Erythroblast (primary cell): ENCODE data around the gene ILRUN.
"Not testable (repeated sequence)": the region's sequence is repeated elsewhere in the genome, so short reads cannot be mapped to it uniquely, and the experiment has no call there.

ENCODE experiments used
- DNase-seq, 2 experiments: peaks; one replicate each; lab custom pipeline; 2025; lab: John Stamatoyannopoulos, UW
- GATA1 ChIP-seq: IDR thresholded peaks from 2 replicates; pipeline ENCODE4 v1.6.1; 2011; ENCODE audit warnings: low read depth, mild to moderate bottlenecking, control low read depth, low read length, moderate library complexity
- POLR2A ChIP-seq: IDR thresholded peaks from 2 replicates; pipeline ENCODE4 v1.6.1; 2011; ENCODE audit warnings: mild to moderate bottlenecking, low read length

ILRUN gene

DNA sequence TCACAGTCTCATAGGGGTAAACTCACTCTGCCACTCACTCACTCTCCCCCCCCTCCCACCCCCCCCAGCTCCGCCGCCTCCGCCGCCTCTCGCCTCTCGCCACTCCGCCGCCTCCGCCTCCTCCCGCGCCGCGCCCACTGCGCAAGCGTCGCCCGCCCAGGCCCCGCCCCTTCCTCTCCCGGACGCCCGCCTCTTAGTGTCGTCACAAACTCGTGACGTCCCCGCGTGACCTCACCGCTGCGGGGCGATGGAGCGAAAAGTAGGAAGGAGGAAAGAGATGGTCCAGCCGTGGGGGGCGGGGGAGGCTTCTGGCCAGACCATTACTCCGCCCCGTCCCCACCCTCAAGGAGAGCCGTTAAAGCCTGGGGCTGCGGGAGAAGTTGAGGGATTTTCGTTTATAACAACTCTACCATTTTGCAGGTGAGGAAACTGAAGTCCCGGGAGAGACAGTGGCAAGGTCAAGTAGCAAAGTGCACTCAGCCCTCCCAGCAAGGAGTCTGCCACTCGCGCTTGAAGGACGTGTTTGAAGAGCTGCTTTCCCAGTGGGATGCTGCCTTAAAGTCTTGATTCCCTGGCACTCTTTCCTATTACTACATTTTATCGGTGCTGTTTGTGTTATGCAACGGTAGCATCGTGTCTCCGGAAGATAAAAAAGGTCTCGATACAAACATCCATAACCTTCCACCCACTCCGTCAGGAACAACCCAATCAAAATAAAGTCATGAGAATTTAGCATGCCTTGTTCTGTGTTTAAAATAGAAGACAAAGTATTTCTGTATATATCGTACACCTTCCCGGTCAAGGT is at the start of gene ILRUN:
TSS of gene ILRUN (minus strand) at position 29 of the 805 bp plus-strand sequence. CDS start 164 bp downstream, outside the sequence.
- TF ChIP-seq POLR2A (peak; percentile 91), GATA1 (no peak)
- DNase-seq: peak; percentile 97 to 99

DNA sequence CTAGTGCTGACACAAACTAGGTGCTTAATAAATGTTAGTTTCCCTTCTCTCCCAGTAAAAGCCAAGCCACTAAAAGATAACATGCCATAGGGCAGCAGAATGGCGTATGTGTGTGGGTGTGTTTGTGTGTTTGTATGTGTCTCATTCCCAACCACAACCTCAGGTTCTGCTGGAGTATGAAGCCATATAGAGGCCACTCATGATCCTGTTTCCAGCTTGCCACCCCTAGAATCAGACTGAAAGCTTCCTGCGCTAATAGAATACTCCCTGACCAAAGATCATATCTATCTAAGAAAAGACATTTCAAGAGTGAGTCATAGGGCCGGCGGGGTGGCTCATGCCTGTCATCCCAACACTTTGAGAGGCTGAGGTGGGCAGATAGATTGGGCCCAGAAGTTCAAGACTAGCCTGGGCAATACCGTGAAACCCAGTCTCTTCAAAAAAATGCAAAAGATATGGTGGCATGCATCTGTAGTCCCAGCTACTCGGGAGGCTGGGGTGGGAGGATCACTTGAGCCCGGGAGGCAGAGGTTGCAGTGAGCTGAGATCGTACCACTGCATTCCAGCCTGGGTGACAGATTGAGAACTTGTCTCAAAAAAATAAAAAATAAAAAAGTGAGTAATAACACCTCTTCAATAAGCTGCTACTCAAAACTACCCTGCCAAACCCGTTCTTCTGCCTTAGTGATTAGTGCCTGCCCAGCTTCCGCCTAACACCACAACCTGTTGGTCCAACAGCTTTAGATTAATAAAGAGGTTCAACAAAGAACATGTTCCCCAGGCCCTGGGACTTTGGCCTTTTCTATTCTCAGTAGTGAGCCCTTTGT is 48.9 kb upstream of the ILRUN start:
- peak; percentile 60 to 75 for DNase-seq
- TF ChIP-seq POLR2A (no peak), GATA1 (no peak)

DNA sequence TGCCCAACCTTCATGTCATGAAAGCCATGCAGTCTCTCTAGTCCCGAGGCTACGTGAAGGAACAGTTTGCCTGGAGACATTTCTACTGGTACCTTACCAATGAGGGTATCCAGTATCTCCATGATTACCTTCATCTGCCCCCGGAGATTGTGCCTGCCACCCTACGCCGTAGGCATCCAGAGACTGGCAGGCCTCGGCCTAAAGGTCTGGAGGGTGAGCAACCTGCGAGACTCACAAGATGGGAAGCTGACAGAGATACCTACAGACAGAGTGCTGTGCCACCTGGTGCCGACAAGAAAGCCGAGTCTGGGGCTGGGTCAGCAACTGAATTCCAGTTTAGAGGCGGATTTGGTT is 47.7 kb upstream of the ILRUN start:
- DNase-seq: not testable (repeated sequence)

DNA sequence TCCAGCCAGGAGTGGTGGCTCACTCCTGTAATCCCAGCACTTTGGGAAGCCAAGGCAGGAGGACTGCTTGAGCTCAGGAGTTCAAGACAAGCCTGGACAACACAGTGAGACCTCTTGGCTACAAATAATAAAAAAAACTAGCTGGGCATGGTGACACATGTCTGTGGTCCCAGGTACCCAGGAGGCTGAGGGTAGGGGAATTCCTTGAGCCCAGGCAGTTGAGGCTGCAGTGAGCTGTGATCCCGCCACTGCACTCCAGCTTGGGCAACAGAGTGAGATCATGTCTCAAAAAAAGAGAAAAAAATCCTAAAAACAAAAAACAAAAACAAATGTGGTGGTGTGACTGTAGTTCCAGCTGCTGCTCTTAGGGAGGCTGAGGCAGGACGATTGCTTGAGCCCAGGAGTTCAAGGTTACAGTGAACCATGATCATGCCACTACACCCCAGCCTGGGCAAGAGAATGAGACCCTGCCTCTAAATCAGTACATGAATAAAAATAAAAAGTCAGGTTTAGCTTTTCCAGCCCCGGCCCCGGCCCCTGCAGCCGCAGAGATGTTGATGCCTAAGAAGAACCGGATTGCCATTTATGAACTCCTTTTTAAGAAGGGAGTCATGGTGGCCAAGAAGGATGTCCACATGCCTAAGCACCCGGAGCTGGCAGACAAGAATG is 47.2 kb upstream of the ILRUN start:
- TF ChIP-seq GATA1 (no peak), POLR2A (no peak)

DNA sequence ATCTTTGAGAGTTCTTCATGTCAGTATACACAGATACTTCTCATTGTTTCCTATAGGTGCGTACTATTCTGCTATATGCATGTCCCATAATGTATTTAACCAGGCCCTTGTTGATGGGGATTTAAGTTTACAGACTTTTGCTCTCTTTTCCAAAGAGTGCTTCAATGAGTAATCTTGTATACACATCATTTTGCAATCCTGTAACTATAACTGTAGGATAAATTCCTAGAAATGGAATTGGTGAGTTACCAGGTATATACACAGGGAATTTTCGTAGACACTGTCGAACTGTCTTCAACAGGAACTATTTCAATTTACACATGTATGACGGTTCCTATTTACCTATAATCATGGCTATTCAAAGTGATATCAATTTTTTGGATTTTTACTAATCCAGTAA is 45.5 kb upstream of the ILRUN start:
- no peak for DNase-seq
- no peak for TF ChIP-seq GATA1
- no peak for TF ChIP-seq POLR2A

More for the DNA sequence above, 47.2 kb upstream of the ILRUN start:
- DNase-seq: no peak

DNA sequence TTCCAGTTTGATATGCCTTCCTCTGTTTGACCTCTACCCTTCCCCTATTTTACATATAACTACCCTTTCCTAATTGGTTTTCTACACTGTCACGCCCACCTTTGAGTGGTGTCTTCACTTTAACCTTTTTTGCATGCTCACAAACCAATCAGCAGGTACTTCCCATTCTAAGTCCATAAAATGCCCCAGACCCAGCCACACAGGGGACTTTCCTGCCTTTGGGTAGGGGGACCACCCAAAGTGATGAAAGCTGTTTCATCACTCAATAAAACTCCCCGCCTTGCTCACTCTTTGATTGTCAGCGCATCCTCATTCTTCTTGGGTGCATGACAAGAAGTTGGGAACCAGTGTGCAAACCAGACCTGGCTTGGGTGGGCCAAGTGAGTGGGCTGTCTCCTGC is 40.3 kb upstream of the ILRUN start:
- TF ChIP-seq GATA1: no peak
- TF ChIP-seq POLR2A: no peak
- DNase-seq: no peak

DNA sequence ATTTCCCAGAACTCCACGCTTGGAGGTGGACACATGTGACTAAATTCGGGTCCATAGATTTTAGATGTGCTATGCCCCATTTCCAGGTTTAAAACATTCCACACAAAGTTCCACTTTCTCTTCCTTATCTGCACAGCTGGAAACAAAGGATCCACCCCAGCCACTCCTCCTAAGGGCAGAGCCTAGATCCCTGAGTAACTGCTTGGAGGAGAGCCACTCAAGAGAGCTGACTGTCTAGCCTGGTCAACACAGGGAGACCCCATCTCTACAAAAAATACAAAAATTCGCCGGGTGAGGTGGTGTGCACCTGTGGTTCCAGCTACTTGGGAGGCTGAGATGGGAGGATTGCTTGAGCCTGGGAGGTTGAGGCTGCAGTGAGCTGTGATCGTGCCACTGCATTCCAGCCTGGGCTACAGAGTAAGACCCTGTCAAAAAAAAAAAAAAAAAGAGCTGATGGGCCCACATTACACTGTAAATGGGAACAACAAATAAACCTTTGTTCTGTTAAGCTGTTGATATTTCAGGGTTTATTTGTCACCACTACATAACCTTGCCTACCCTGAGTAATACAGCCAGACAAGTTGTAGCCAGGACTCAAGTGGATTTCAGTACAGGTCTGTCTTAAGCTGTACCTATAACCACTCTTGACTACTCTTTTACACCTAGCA is 35.0 kb upstream of the ILRUN start:
- no peak for DNase-seq
- TF ChIP-seq POLR2A (no peak), GATA1 (no peak)

DNA sequence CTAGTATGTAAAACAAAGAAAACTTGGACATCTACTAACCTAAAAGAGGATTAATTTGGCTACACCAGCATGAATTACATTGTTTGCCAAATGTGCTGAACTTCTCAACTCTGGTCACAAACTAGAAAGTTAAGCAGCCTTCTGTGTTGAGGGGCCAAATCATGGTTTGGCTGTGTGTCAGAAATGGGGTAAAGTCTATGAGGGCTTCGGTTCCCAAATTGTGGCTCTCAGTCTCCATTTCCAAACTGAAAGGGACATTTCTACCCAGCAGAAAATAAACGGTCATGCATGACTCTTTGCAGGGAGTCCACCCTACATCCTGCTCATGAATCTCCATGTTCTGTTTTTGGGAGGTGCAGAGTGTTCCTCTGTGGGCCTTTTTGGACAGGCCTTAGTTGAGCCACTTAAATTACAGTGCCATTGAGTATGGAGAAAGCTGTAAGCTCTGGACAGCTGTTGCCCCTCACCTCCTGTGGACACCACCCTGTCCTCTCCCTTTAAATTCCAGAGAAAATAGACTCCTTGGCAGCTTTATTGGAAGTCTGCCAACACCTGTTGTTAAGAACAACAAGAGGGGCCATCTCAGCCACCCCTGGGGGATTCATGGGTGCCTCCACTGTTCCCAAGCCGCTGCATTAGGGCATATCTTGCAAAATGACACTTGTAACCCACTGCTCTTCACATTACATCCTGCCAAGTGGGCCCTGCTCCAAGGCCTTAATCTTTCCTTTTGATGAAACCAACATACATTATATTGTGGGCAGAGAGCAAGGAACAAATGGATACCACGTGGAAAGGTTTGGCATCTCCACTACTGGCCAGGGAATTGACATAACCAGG is 33.3 kb upstream of the ILRUN start:
- no peak for DNase-seq
- no peak for TF ChIP-seq POLR2A
- TF ChIP-seq GATA1: no peak

DNA sequence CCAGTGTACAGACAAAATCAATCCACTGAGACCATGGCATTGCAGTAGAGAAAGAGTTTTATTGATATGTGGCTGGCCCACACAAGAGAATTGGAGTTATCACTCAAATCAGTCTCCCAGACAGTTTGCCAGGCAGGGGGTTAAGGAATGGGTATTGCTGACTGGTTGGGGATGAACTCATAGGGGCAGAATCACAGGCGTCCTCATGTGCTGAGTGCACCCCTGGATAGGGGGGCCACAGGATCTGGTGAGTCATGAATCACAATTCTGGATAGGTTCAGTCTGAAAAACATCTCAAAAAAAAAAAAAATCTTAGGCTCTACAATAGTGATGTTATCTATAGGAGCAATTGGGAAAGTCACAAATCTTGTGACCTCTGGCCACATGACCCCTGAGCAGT is 29.5 kb upstream of the ILRUN start:
- TF ChIP-seq POLR2A: no peak
- no peak for TF ChIP-seq GATA1
- no peak for DNase-seq

DNA sequence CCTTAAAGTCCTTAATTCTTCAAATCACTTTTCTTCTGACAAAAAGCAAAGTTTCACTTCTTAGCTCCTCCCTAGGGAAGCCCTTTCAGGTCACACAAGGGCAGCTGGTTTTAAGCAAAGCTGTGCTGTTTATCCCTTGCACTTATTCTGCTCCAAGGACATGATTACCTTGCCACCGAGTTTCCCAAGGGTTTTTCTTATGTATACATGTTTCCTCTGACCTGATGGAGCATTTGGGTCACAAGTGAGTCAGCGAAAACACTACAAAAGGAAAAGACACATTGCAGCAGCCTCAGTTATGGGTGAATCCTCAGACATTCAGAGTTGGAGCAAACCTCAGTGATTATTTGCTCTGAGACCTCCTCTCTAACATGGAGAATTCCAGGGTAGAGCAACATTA is 26.6 kb upstream of the ILRUN start:
- no peak for DNase-seq
- TF ChIP-seq GATA1 (no peak), POLR2A (no peak)

DNA sequence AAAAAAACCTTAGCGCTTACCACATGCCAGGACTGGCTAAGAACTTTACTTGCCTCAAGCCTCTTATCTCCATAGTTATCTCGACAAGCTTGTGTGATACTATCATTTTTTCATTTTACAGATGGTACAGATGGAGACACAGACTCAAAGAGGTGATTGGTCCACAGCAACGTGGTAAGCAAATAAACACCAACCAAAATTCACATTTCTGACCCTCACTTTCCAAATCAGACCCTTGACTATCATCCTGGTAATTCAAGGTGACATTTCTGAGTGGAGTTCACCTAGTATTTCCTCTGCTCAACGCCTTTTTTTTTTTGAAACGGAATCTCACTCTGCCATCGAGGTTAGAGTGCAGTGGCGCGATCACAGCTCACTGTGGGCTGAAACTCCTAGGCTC is 25.9 kb upstream of the ILRUN start:
- no peak for DNase-seq
- TF ChIP-seq GATA1 (no peak), POLR2A (no peak)

DNA sequence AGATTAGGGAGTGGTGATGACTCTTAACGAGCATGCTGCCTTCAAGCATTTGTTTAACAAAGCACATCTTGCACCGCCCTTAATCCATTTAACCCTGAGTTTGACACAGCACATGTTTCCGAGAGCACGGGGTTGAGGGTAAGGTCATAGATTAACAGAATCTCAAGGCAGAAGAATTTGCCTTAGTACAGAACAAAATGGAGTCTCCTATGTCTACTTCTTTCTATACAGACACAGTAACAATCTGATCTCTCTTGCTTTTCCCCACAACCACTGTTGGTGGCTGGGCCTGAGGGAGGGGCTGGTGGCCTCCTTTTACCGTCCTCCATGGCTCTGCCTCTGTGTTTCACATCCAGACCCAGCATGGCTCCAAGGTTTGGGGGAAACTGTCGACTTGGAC is 23.6 kb upstream of the ILRUN start:
- DNase-seq: not testable (repeated sequence)

DNA sequence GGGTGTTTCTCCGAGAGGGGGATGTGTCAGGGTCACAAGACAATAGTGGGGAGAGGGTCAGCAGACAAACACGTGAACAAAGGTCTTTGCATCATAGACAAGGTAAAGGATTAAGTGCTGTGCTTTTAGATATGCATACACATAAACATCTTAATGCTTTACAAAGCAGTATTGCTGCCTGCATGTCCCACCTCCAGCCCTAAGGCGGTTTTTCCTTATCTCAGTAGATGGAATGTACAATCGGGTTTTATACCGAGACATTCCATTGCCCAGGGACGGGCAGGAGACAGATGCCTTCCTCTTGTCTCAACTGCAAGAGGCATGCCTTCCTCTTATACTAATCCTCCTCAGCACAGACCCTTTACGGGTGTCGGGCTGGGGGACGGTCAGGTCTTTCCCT is 23.1 kb upstream of the ILRUN start:
- DNase-seq: not testable (repeated sequence)
